Anterior cingulate cortex (tissue), 58 donors: ENCODE results near the gene TARS2.

Experiments used
- DNase-seq, 58 donors: peaks; one replicate each; lab custom pipeline; 2025; lab: John Stamatoyannopoulos, UW

The TARS2 gene, protein sequence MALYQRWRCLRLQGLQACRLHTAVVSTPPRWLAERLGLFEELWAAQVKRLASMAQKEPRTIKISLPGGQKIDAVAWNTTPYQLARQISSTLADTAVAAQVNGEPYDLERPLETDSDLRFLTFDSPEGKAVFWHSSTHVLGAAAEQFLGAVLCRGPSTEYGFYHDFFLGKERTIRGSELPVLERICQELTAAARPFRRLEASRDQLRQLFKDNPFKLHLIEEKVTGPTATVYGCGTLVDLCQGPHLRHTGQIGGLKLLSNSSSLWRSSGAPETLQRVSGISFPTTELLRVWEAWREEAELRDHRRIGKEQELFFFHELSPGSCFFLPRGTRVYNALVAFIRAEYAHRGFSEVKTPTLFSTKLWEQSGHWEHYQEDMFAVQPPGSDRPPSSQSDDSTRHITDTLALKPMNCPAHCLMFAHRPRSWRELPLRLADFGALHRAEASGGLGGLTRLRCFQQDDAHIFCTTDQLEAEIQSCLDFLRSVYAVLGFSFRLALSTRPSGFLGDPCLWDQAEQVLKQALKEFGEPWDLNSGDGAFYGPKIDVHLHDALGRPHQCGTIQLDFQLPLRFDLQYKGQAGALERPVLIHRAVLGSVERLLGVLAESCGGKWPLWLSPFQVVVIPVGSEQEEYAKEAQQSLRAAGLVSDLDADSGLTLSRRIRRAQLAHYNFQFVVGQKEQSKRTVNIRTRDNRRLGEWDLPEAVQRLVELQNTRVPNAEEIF

DNA sequence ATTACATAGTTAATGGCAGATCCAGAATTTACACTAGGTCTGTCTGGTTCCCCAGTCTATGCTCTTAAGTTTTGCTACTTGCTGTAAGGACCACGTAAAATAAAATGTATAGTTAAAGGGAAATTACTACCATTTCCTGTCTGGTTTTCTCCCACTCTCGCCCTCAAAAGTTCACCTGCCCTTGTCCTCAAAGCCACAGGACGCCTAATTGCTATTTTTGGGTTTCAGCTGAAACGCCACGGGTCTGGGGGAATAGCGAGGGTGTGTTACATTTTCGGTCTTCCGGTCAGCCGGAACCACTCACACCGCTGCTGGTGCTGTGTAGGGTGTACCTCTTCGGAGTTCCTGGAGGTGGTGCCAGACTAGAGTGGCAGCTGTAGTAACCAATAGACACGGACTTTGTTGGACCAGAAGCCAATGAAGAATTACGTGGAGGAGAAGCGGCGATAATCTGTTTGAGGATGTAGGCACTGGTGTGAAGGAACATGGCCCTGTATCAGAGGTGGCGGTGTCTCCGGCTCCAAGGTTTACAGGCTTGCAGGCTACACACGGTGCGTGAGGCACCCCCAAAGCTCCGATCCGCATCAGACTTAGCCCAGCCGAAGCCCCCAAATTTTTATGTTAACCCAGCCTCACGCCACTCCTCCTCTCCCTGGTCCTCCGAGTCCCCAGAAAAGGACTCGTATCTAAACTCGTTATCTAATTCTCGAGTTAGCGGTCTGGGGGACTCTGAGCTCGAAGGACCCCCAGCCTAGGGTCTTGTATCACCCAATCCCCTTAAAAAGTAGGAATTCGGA, at the start of gene TARS2:
TSS of gene TARS2 (plus strand) at position 454 of the 797 bp plus-strand sequence. CDS start at position 486, 32 bp downstream.
- DNase-seq, result peak; percentile 30 to 97 (median 86)

GRCh38 chr1:150441121-150441520, 46.1 kb upstream of the TARS2 start:
- DNase-seq, result no peak

GRCh38 chr1:150444232-150444631, 43.0 kb upstream of the TARS2 start:
- no peak for DNase-seq

GRCh38 chr1:150456146-150456647, 31.0 kb upstream of the TARS2 start:
- DNase-seq, result no peak

DNA sequence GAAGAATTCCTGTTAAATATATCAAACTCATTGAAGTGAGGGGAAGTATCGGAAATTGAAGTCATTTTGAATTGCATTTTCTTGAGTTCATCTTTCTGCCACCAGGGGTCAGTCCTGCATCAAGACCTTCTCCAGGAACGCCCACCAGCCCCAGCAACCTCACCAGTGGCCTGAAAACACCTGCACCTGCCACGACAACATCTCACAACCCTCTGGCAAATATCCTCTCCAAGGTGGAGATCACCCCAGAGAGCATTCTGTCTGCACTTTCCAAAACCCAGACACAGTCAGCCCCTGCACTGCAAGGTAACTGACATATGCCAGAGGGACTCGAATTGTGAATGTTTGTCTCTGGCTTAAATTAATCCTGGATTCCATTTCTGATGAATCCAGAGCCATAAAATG, 22.8 kb upstream of the TARS2 start:
- peak in 28 of 58 donors; percentile 1 to 49 (median 11) for DNase-seq

DNA sequence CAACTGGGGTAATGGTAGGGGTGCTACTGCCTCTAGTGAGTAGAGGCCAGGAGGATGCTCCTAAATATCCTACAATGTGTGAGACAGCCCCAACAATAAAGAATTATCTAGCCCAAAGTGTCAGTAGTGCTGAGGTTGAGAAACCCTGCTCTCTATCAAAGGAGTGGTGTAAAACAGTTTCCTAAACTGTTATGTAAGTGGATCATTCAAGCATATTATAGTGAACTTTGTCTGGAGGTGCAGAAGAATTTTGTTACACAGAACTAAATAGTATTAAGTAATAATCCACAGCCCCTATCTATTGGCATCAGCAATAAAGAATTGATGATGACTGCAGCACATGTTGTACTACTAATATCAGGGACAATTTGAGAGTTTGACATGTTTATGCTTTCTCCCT, 20.3 kb upstream of the TARS2 start:
- DNase-seq, result no peak

DNA sequence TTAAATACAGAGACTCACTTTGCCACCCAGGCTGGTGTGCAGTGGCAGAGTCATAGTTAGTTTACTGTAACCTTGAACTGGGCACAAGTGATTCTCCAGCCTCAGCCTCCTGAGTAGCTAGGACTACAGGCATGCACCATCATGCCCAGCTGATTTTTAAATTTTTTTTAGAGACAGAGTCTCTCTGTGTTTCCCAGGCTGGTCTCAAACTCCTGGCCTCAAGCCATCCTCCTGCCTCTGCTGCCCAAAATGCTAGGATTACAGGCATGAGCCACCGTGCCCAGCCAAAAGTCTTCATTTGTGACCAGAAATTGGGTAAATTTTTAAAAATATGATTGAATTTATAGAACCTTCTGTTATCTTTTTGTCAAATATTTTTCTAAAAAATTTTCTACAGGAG, 17.9 kb upstream of the TARS2 start:
- DNase-seq, result peak in 4 of 58 donors; percentile 1 to 20 (median 5)

GRCh38 chr1:150472601-150473200, 14.5 kb upstream of the TARS2 start:
- no peak for DNase-seq

GRCh38 chr1:150473659-150474058, 13.6 kb upstream of the TARS2 start:
- peak in 3 of 58 donors; percentile 1 to 8 (median 4) for DNase-seq

DNA sequence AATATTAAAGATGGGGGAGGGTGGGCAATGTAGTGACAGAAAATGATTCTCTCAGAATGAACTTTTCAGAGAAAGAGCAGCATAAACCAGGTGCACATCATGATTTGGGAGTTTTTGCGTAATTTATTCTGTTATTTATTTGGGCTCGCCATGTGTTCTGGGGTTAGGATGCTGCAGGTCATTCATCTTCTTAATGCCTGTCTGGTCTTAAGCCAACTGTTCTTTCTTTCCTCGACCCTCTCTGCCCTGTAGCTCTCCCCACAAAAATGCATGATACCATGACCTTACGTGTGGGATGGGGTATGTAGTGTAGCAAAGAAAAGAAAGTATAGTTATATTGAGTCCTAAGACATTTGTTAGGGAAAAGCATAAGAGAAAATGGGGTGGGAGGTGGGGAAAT, 12.3 kb upstream of the TARS2 start:
- no peak for DNase-seq

GRCh38 chr1:150476754-150477153, 10.5 kb upstream of the TARS2 start:
- no peak for DNase-seq

GRCh38 chr1:150477320-150477719, 9.9 kb upstream of the TARS2 start:
- no peak for DNase-seq

DNA sequence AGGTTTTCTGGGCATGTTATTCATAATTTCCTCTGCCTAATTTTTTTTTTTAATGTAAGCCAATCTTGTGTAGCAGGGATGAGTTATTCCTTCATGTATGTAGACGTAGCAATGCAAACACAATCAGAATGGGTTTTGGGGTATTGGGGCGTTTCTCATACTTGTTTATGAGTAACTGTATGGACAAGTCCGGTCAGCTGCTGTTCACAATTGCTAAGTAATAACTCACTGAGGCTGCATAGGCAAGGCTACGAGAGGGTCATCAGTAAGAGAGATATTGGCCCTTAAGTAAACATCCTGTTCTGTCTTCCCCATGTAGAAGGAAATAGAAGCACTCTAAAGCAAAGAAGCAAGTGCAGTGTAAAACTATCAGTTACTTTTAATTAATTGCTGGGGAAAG, 9.5 kb upstream of the TARS2 start:
- DNase-seq, result no peak

DNA sequence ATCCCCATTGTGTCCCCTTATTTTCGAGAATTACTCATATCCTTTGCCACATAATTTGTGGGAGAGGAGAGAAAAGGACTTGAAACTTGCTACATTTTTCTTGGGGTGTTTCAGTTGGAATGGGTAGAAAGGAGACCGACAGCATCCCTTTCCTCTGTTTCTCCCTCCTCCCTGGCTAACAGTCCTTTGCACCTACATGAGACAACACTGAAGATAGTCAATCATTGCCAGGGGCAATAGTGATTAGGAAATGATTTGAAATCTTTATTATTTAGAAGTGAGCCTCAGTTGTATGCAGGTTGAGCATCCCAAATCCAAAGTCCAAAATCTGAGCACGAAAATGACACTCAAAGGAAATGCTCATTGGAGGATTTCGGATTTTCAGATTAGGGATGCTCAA, 7.8 kb upstream of the TARS2 start:
- no peak for DNase-seq

DNA sequence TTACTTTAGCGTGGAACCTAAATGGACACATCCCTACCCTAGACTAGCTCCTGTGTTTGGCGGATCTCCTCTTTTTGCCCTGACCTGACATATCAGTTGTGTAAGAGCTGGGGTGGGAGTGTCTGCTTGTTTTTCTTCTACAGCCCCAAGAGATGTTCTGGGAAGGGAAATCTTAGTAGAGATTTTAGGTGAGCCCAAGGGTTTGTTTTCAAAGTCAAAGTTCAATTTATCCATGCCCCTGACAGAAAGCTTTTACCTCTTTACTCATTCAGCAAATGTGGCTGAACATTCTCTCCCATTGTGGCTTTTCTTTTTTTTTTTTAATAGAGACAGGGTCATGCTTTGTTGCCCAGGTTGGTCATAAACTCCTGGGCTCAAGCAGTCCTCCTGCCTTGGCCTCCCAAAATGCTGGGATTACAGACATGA, 7.3 kb upstream of the TARS2 start:
- DNase-seq, result no peak

GRCh38 chr1:150484431-150484830, 2.8 kb upstream of the TARS2 start:
- no peak for DNase-seq

DNA sequence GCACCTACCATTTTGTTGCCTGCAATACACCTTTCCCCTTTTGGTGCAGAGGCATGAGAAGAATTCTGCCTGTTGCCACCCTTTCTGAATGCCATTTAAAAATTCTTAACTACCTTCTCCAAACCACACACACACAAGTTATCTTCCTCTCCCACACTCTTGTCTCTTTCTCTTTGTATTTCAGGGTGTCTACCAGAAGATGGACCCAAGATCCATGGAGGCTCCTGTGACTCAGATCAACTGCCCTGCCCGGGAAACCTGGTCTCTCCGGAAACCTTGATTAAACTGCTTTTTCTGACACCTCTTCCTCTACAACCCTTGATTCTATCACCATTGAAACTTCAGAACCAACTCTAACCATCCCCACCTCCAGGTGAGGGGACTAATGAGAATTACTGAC, 2.4 kb upstream of the TARS2 start:
- no peak for DNase-seq

DNA sequence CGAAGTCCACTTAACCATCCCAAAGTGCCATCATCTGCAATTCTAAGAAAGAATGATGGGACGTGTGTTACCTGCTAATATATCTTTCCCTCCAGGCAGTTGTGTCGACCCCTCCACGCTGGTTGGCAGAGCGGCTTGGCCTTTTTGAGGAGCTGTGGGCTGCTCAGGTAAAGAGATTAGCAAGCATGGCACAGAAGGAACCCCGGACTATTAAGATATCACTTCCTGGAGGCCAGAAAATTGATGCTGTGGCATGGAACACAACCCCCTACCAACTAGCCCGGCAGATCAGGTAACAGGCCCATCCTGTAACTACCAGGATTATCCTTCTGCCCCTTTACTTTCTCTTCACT, 520 bp downstream of the TARS2 start:
- no peak for DNase-seq

- DNase-seq, result no peak
Observed at GRCh38 chr1:150493175-150493574, 6.0 kb downstream of the TARS2 start.

DNA sequence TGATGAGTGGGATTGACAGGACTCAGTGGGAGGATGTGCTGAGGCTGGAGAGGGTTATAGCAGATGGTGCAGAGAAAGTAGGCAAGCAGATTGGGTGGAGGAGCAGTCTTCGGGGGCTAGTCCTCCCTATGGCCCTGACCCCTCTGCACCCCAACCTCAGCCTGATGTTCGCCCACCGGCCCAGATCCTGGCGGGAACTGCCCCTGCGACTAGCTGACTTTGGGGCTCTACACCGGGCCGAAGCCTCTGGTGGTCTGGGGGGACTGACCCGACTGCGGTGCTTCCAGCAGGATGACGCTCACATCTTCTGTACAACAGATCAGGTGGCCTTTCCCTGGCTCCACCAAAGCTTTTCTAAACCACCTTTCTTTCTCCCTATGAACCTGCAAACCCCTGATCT, 11.1 kb downstream of the TARS2 start:
- no peak for DNase-seq
